ENCODE data around the gene BRWD1. TPM values are rescaled to one million over a fixed set of nuclear protein-coding genes. Genes with fewer than 3 reads are reported as not detected.

The BRWD1 gene
- total and polyA plus RNA-seq, 2 experiments from 2014 or later, result 35.2 to 75.5 TPM

DNA sequence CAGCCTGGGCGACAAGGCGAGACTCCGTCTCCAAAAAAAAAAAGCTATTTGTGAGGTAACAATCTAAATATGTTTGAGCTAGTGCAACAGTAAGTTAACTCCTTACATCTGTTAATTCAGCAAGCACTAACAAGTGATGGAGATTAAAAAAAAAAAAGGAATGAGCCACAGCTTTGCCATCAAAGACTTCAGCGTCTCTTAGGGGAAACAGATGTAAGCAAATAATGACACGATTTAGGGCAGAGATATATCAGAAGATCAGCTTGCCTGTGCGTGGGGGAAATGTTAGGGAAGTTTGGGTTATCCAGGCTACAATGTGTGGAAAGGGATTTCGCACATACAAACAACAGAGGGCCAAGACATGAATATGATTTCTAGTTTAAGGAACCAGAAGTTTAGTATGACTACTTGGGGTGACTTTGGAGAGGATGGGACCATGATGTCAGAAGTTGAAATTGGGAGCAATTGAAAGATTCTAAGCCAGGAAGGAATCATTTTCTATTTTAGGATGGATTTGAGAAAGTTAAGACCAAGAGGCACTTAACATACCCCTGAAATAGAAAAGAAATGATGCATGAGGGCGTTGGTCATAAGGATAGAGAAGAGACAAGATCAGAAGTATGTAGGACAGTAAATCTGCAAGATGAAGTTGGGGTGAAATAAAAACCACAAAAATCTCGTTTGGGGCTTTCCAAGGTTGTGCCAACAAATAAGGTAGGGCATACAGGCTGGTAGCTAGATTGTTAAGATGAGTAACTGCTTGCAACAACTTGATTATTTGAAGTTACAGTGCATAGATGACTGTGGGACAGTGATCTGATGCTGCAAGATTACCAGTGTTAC lies 2.4 kb upstream of the BRWD1 start (continued):
- TF ChIP-seq, protein P1, sequence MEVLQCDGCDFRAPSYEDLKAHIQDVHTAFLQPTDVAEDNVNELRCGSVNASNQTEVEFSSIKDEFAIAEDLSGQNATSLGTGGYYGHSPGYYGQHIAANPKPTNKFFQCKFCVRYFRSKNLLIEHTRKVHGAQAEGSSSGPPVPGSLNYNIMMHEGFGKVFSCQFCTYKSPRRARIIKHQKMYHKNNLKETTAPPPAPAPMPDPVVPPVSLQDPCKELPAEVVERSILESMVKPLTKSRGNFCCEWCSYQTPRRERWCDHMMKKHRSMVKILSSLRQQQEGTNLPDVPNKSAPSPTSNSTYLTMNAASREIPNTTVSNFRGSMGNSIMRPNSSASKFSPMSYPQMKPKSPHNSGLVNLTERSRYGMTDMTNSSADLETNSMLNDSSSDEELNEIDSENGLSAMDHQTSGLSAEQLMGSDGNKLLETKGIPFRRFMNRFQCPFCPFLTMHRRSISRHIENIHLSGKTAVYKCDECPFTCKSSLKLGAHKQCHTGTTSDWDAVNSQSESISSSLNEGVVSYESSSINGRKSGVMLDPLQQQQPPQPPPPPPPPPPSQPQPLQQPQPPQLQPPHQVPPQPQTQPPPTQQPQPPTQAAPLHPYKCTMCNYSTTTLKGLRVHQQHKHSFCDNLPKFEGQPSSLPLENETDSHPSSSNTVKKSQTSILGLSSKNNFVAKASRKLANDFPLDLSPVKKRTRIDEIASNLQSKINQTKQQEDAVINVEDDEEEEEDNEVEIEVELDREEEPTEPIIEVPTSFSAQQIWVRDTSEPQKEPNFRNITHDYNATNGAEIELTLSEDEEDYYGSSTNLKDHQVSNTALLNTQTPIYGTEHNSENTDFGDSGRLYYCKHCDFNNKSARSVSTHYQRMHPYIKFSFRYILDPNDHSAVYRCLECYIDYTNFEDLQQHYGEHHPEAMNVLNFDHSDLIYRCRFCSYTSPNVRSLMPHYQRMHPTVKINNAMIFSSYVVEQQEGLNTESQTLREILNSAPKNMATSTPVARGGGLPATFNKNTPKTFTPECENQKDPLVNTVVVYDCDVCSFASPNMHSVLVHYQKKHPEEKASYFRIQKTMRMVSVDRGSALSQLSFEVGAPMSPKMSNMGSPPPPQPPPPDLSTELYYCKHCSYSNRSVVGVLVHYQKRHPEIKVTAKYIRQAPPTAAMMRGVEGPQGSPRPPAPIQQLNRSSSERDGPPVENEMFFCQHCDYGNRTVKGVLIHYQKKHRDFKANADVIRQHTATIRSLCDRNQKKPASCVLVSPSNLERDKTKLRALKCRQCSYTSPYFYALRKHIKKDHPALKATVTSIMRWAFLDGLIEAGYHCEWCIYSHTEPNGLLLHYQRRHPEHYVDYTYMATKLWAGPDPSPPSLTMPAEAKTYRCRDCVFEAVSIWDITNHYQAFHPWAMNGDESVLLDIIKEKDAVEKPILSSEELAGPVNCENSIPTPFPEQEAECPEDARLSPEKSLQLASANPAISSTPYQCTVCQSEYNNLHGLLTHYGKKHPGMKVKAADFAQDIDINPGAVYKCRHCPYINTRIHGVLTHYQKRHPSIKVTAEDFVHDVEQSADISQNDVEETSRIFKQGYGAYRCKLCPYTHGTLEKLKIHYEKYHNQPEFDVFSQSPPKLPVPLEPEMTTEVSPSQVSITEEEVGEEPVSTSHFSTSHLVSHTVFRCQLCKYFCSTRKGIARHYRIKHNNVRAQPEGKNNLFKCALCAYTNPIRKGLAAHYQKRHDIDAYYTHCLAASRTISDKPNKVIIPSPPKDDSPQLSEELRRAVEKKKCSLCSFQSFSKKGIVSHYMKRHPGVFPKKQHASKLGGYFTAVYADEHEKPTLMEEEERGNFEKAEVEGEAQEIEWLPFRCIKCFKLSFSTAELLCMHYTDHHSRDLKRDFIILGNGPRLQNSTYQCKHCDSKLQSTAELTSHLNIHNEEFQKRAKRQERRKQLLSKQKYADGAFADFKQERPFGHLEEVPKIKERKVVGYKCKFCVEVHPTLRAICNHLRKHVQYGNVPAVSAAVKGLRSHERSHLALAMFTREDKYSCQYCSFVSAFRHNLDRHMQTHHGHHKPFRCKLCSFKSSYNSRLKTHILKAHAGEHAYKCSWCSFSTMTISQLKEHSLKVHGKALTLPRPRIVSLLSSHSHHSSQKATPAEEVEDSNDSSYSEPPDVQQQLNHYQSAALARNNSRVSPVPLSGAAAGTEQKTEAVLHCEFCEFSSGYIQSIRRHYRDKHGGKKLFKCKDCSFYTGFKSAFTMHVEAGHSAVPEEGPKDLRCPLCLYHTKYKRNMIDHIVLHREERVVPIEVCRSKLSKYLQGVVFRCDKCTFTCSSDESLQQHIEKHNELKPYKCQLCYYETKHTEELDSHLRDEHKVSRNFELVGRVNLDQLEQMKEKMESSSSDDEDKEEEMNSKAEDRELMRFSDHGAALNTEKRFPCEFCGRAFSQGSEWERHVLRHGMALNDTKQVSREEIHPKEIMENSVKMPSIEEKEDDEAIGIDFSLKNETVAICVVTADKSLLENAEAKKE (CRISPR knock-in tag; IDR thresholded peaks at IDR 0.05), result no peak
- TF ChIP-seq ZNF331 (CRISPR knock-in tag; IDR thresholded peaks at IDR 0.05; ENCODE audit: low read depth) (no peak), EZH2 (IDR thresholded peaks at IDR 0.05; ENCODE audit: low read depth, unreplicated experiment) (no peak), EZH2phosphoT487 (IDR thresholded peaks at IDR 0.05; ENCODE audit: unreplicated experiment) (no peak)

DNA sequence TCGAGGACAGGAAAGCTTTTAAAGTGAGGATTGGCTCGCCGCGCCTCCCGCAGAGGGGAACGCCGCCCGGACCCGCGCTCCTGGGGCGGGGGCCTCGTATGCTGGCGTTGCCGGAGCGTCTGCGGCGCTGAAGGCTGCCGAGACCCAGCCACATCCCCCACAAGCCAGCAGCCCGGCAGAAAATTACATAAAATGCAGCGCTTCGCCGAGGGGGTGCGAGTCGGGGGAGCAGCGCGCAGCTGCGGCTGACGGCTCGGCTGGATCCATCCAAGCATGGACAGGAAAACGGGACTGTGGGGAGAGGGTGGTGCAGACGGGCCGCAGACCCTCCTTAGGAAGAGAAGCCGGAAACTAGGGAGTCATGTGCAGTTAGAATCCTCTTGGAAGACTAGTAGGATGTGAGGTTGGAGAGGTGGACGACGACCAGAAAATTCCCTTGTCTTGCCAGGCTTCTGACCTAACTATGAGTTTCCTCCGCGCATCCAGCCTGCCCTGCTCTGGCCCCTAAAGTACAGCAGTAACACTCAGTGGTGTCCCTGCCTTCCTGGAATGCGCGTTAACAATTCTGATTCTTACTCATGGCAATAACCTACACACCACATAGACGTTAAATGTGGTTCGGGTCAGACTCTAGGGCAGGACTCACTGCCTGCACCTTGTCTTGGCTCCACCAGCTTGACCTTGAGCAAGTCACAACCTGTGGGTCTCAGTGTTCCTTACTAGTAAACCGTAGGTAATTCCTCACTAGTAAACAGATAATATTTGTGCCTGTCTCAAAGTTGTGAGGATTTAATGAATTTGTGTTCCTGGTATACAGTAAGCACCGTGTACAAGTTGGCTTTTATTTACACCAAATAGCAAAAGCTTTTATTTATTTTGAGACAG lies 953 bp upstream of the BRWD1 start:
- Histone ChIP-seq H3K27ac (ENCODE audit: low read depth) (peak overlapping the region; percentile 100), H3K4me3 (peak overlapping the region; percentile 73), H2AFZ (peak overlapping the region; percentile 40; the same call in 1 of the 2 replicates), H3K4me2 (peak overlapping the region; percentile 79), H3K27me3 (ENCODE audit: insufficient read depth) (no peaks in the 10 kb centered on the region), H3K79me2 (replicated peaks; ENCODE audit: insufficient read depth) (peaks cover 28% of the 10 kb centered on the region), H3K9me2 (ENCODE audit: insufficient read depth) (no peaks in the 10 kb centered on the region), H4K20me1 (replicated peaks; ENCODE audit: insufficient read depth) (peaks cover 25% of the 10 kb centered on the region), H3K4me1 (ENCODE audit: insufficient read depth) (peaks cover 10% of the 10 kb centered on the region), H3F3A (replicated peaks; ENCODE audit: low read depth) (peaks cover 4% of the 10 kb centered on the region; the same call in 1 of the 2 replicates), H3K36me3 (ENCODE audit: insufficient read depth) (peaks cover 23% of the 10 kb centered on the region)
- Mint-ChIP-seq H3K4me3 (peak overlapping the region; percentile 94), H3K27ac (peak overlapping the region; percentile 96), H3K27me3 (ENCODE audit: insufficient read depth, low read depth, poor library complexity) (peaks cover 12% of the 10 kb centered on the region), H3K4me1 (peaks cover 14% of the 10 kb centered on the region), H3K36me3 (ENCODE audit: low read depth) (peaks cover 30% of the 10 kb centered on the region), H3K9me3 (peaks cover 3% of the 10 kb centered on the region; the same call in 1 of the 3 replicates)
- DNase-seq (ENCODE audit: low spot score) (peak; percentile 75), ATAC-seq (peak; percentile 48)
- TF ChIP-seq STAT1 (IDR thresholded peaks at IDR 0.05; ENCODE audit: unreplicated experiment), result no peak
- no peak for TF ChIP-seq EZH2phosphoT487 (IDR thresholded peaks at IDR 0.05; ENCODE audit: unreplicated experiment)
- TF ChIP-seq, protein P2, sequence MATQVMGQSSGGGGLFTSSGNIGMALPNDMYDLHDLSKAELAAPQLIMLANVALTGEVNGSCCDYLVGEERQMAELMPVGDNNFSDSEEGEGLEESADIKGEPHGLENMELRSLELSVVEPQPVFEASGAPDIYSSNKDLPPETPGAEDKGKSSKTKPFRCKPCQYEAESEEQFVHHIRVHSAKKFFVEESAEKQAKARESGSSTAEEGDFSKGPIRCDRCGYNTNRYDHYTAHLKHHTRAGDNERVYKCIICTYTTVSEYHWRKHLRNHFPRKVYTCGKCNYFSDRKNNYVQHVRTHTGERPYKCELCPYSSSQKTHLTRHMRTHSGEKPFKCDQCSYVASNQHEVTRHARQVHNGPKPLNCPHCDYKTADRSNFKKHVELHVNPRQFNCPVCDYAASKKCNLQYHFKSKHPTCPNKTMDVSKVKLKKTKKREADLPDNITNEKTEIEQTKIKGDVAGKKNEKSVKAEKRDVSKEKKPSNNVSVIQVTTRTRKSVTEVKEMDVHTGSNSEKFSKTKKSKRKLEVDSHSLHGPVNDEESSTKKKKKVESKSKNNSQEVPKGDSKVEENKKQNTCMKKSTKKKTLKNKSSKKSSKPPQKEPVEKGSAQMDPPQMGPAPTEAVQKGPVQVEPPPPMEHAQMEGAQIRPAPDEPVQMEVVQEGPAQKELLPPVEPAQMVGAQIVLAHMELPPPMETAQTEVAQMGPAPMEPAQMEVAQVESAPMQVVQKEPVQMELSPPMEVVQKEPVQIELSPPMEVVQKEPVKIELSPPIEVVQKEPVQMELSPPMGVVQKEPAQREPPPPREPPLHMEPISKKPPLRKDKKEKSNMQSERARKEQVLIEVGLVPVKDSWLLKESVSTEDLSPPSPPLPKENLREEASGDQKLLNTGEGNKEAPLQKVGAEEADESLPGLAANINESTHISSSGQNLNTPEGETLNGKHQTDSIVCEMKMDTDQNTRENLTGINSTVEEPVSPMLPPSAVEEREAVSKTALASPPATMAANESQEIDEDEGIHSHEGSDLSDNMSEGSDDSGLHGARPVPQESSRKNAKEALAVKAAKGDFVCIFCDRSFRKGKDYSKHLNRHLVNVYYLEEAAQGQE (IDR thresholded peaks at IDR 0.05; ENCODE audit: unreplicated experiment), result no peak
- no peak for TF ChIP-seq NANOG (IDR thresholded peaks at IDR 0.05; ENCODE audit: borderline replicate concordance)
- TF ChIP-seq, protein P3, sequence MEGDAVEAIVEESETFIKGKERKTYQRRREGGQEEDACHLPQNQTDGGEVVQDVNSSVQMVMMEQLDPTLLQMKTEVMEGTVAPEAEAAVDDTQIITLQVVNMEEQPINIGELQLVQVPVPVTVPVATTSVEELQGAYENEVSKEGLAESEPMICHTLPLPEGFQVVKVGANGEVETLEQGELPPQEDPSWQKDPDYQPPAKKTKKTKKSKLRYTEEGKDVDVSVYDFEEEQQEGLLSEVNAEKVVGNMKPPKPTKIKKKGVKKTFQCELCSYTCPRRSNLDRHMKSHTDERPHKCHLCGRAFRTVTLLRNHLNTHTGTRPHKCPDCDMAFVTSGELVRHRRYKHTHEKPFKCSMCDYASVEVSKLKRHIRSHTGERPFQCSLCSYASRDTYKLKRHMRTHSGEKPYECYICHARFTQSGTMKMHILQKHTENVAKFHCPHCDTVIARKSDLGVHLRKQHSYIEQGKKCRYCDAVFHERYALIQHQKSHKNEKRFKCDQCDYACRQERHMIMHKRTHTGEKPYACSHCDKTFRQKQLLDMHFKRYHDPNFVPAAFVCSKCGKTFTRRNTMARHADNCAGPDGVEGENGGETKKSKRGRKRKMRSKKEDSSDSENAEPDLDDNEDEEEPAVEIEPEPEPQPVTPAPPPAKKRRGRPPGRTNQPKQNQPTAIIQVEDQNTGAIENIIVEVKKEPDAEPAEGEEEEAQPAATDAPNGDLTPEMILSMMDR (conservative IDR thresholded peaks at IDR 0.05; ENCODE audit: low read depth in 2 of 2), result no peak
- TF ChIP-seq ZNF114 (CRISPR knock-in tag; IDR thresholded peaks at IDR 0.05), result no peak
- TF ChIP-seq POLR2AphosphoS5 (IDR thresholded peaks at IDR 0.05; ENCODE audit: low read depth), result no peak; the same call in 1 of the 2 replicates
- no peak for TF ChIP-seq ZNF331 (CRISPR knock-in tag; IDR thresholded peaks at IDR 0.05; ENCODE audit: low read depth)

Measured in GM23338 (cell line).